Loucy (cell line): ENCODE data around the gene GAPDH.
"Not testable (repeated sequence)": the region's sequence is repeated elsewhere in the genome, so short reads cannot be mapped to it uniquely, and the experiment has no call there.

ENCODE experiments used
- H2AFZ ChIP-seq: fragments of 200-600 bp; sonication (generic); 2 replicates; pipeline ENCODE4 v1.6.0; 2016; ENCODE audit warnings: antibody characterized with exemption, mild to moderate bottlenecking, low read length, moderate library complexity
- H3F3A ChIP-seq: fragments of 200-600 bp; 2 replicates; pipeline ENCODE4 v1.6.0; 2016; ENCODE audit warnings: antibody characterized with exemption, low read depth, mild to moderate bottlenecking
- H3K27me3 ChIP-seq: fragments of 200-600 bp; sonication (generic); 2 replicates; pipeline ENCODE4 v1.6.1; 2014; ENCODE audit warnings: low read length, mild to moderate bottlenecking; ENCODE audit not compliant: insufficient read depth, poor library complexity, severe bottlenecking
- H3K36me3 ChIP-seq: fragments of 200-600 bp; sonication (generic); 2 replicates; pipeline ENCODE4 v1.6.1; 2016; ENCODE audit warnings: low read length; ENCODE audit not compliant: insufficient read depth
- H3K4me1 ChIP-seq: fragments of 200-600 bp; sonication (generic); 2 replicates; pipeline ENCODE4 v1.5.1; 2014; ENCODE audit warnings: low read length, mild to moderate bottlenecking; ENCODE audit not compliant: insufficient read depth, poor library complexity, severe bottlenecking
- H3K4me2 ChIP-seq: fragments of 200-600 bp; sonication (generic); 2 replicates; pipeline ENCODE4 v1.6.0; 2014; ENCODE audit warnings: antibody characterized with exemption, low read length, low read depth, mild to moderate bottlenecking; ENCODE audit not compliant: poor library complexity, severe bottlenecking
- H3K4me3 ChIP-seq: fragments of 200-600 bp; sonication (generic); 2 replicates; pipeline ENCODE4 v1.5.1; 2014; ENCODE audit warnings: low read length, mild to moderate bottlenecking, mixed read lengths; ENCODE audit not compliant: poor library complexity, severe bottlenecking
- H3K79me2 ChIP-seq: fragments of 200-600 bp; sonication (generic); 2 replicates; pipeline ENCODE4 v1.6.1; 2014; ENCODE audit warnings: low read length; ENCODE audit not compliant: insufficient read depth
- H3K9ac ChIP-seq: fragments of 200-600 bp; sonication (generic); 2 replicates; pipeline ENCODE4 v1.6.0; 2014; ENCODE audit warnings: mild to moderate bottlenecking, low read depth, low read length, moderate library complexity; ENCODE audit not compliant: poor library complexity, severe bottlenecking
- H3K9me2 ChIP-seq: fragments of 200-600 bp; sonication (generic); replicated peaks from 2 replicates; pipeline ENCODE4 v1.6.1; 2016; ENCODE audit warnings: low read depth, low read length, mixed read lengths
- H3K9me3 ChIP-seq: fragments of 200-600 bp; sonication (generic); 2 replicates; pipeline ENCODE4 v1.6.1; 2014; ENCODE audit warnings: mild to moderate bottlenecking, antibody characterized with exemption, low read length, low read depth; ENCODE audit not compliant: insufficient read depth
- H4K20me1 ChIP-seq: fragments of 200-600 bp; sonication (generic); 2 replicates; pipeline ENCODE4 v1.6.0; 2014; ENCODE audit warnings: antibody characterized with exemption, low read length, mild to moderate bottlenecking; ENCODE audit not compliant: insufficient read depth, poor library complexity, severe bottlenecking
- EZH2phosphoT487 ChIP-seq: fragments of 200-600 bp; IDR thresholded peaks from 2 replicates; pipeline ENCODE4 v1.6.1; 2018; ENCODE audit warnings: antibody characterized with exemption, mild to moderate bottlenecking, moderate library complexity, borderline replicate concordance
- TF ChIP-seq, protein P1 (sequence below): fragments of 200-600 bp; sonication (generic); conservative IDR thresholded peaks from 2 replicates; pipeline ENCODE4 v1.5.1; 2014; ENCODE audit warnings: mild to moderate bottlenecking, antibody characterized with exemption, low read length

GAPDH gene

GRCh38 chr12:6494968-6495367 lies 39.3 kb upstream of the GAPDH start:
- Histone ChIP-seq H3K9me2 (no peaks in the 10 kb centered on the region), H3K36me3 (peaks cover 20% of the 10 kb centered on the region; the same call in 1 of the 2 replicates), H3K27me3 (no peaks in the 10 kb centered on the region), H3K4me3 (peak overlapping the region; percentile 91), H2AFZ (no peak overlapping the region), H3K9ac (peak overlapping the region; percentile 98), H3K79me2 (peaks cover 74% of the 10 kb centered on the region), H3K9me3 (no peaks in the 10 kb centered on the region), H3K4me1 (peaks cover 40% of the 10 kb centered on the region), H4K20me1 (peaks cover 31% of the 10 kb centered on the region), H3F3A (peaks cover 13% of the 10 kb centered on the region), H3K4me2 (peak overlapping the region; percentile 93)
- no peak for TF ChIP-seq EZH2phosphoT487
- TF ChIP-seq, protein P1, sequence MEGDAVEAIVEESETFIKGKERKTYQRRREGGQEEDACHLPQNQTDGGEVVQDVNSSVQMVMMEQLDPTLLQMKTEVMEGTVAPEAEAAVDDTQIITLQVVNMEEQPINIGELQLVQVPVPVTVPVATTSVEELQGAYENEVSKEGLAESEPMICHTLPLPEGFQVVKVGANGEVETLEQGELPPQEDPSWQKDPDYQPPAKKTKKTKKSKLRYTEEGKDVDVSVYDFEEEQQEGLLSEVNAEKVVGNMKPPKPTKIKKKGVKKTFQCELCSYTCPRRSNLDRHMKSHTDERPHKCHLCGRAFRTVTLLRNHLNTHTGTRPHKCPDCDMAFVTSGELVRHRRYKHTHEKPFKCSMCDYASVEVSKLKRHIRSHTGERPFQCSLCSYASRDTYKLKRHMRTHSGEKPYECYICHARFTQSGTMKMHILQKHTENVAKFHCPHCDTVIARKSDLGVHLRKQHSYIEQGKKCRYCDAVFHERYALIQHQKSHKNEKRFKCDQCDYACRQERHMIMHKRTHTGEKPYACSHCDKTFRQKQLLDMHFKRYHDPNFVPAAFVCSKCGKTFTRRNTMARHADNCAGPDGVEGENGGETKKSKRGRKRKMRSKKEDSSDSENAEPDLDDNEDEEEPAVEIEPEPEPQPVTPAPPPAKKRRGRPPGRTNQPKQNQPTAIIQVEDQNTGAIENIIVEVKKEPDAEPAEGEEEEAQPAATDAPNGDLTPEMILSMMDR, result no peak

DNA sequence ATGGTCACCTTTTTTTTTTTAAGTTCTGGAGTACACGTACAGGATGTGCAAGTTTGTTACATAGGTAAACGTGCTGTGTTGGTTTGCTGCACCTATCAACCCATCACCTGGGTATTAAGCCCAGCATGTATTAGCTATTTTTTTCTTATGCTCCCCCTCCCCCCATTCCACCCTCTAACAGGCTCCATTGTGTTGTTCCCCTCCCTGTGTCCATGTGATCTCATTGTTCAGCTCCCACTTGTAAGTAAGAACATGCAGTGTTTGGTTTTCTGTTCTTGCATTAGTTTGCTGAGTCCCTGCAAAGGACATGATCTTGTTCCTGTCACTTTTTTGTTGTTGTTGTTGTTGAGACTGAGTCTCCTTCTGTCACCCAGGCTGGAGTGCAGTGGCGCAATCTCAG lies 37.0 kb upstream of the GAPDH start:
- H3K79me2 ChIP-seq, result peaks cover 85% of the 10 kb centered on the region
- H3K36me3 ChIP-seq, result peaks cover 12% of the 10 kb centered on the region; the same call in 1 of the 2 replicates

GRCh38 chr12:6500466-6500865 lies 33.9 kb upstream of the GAPDH start:
- Histone ChIP-seq H3F3A (no peaks in the 10 kb centered on the region), H3K36me3 (peaks cover 23% of the 10 kb centered on the region; the same call in 1 of the 2 replicates), H3K9me3 (no peaks in the 10 kb centered on the region), H3K9me2 (no peaks in the 10 kb centered on the region), H2AFZ (no peak overlapping the region), H3K4me3 (no peak overlapping the region), H3K9ac (peak overlapping the region; percentile 9), H3K4me1 (peaks cover 43% of the 10 kb centered on the region), H3K79me2 (peaks cover 95% of the 10 kb centered on the region), H4K20me1 (peaks cover 10% of the 10 kb centered on the region), H3K4me2 (no peak overlapping the region), H3K27me3 (no peaks in the 10 kb centered on the region)
- no peak for TF ChIP-seq EZH2phosphoT487
- TF ChIP-seq, protein P1, result no peak

More for the DNA sequence above, 37.0 kb upstream of the GAPDH start:
- Histone ChIP-seq H3F3A (peaks cover 13% of the 10 kb centered on the region), H4K20me1 (peaks cover 24% of the 10 kb centered on the region), H3K4me2 (peak overlapping the region; percentile 93), H3K4me1 (peaks cover 49% of the 10 kb centered on the region), H3K9ac (peak overlapping the region; percentile 98), H3K4me3 (peak overlapping the region; percentile 91)
- H3K9me3 ChIP-seq, H3K9me2 ChIP-seq, H3K27me3 ChIP-seq, H2AFZ ChIP-seq: not testable (repeated sequence)
